Ishikawa (cell line): Measurements from ENCODE around the gene GATB.

ENCODE experiments used
- EGR1 ChIP-seq: IDR thresholded peaks from 2 replicates; pipeline ENCODE4 v1.6.1; 2012
- EP300 ChIP-seq: IDR thresholded peaks from 2 replicates; pipeline ENCODE4 v1.6.1; 2012; ENCODE audit warnings: borderline replicate concordance
- RAD21 ChIP-seq: IDR thresholded peaks from 2 replicates; pipeline ENCODE4 v1.6.1; 2012; ENCODE audit warnings: low read depth
- REST ChIP-seq: IDR thresholded peaks from 2 replicates; pipeline ENCODE4 v1.6.1; 2012; ENCODE audit warnings: low read depth, mild to moderate bottlenecking
- TAF1 ChIP-seq: IDR thresholded peaks from 2 replicates; pipeline ENCODE4 v1.6.1; 2012; ENCODE audit warnings: low read depth, mild to moderate bottlenecking
- TEAD4 ChIP-seq: IDR thresholded peaks from 2 replicates; pipeline ENCODE4 v1.6.1; 2012
- YY1 ChIP-seq: IDR thresholded peaks from 2 replicates; pipeline ENCODE4 v1.6.1; 2012; ENCODE audit warnings: low read depth
- TF ChIP-seq, protein P1 (sequence below): IDR thresholded peaks from 2 replicates; pipeline ENCODE4 v1.6.1; 2012

- TF ChIP-seq, protein P1, sequence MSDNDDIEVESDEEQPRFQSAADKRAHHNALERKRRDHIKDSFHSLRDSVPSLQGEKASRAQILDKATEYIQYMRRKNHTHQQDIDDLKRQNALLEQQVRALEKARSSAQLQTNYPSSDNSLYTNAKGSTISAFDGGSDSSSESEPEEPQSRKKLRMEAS = no peak
- no peak for TF ChIP-seq TAF1
- no peak for TF ChIP-seq REST
- TF ChIP-seq RAD21 = no peak
- no peak for TF ChIP-seq EP300
- TF ChIP-seq EGR1 = no peak
- TF ChIP-seq TEAD4 = no peak
- no peak for TF ChIP-seq YY1
Measured at GRCh38 chr4:151659601-151660364, 101.0 kb downstream of the GATB start.
